GM15510 (cell line): ENCODE data around the gene SMC3.

Experiments
- POLR2A ChIP-seq: IDR thresholded peaks from 3 replicates; pipeline ENCODE4 v1.6.1; 2011; ENCODE audit warnings: borderline replicate concordance; ENCODE audit not compliant: insufficient read length; ENCODE audit errors: extremely low read depth

The SMC3 gene

GRCh38 chr10:110601581-110601980, 34.1 kb downstream of the SMC3 start:
- TF ChIP-seq POLR2A: no peak

GRCh38 chr10:110608087-110608486, 40.6 kb downstream of the SMC3 start:
- TF ChIP-seq POLR2A: no peak

GRCh38 chr10:110609605-110610004, 42.1 kb downstream of the SMC3 start:
- no peak for TF ChIP-seq POLR2A

- no peak for TF ChIP-seq POLR2A
These were observed 42.8 kb downstream of the SMC3 start for GRCh38 chr10:110610308-110610774.

GRCh38 chr10:110612087-110612486, 44.6 kb downstream of the SMC3 start:
- no peak for TF ChIP-seq POLR2A

- no peak for TF ChIP-seq POLR2A
These were observed 45.1 kb downstream of the SMC3 start for GRCh38 chr10:110612629-110613028.

GRCh38 chr10:110613341-110613995, 46.0 kb downstream of the SMC3 start:
- TF ChIP-seq POLR2A: no peak

GRCh38 chr10:110613996-110614495, 46.6 kb downstream of the SMC3 start:
- no peak for TF ChIP-seq POLR2A

- TF ChIP-seq POLR2A: no peak
These were observed 47.7 kb downstream of the SMC3 start for GRCh38 chr10:110615057-110615747.

- TF ChIP-seq POLR2A: no peak
These were observed 49.1 kb downstream of the SMC3 start for GRCh38 chr10:110616493-110617033.

GRCh38 chr10:110617425-110618229, 50.1 kb downstream of the SMC3 start:
- TF ChIP-seq POLR2A: no peak

GRCh38 chr10:110618230-110618610, 50.7 kb downstream of the SMC3 start:
- no peak for TF ChIP-seq POLR2A

- TF ChIP-seq POLR2A: no peak
These were observed 52.3 kb downstream of the SMC3 start for GRCh38 chr10:110619514-110620397.

GRCh38 chr10:110620398-110620719, 52.9 kb downstream of the SMC3 start:
- no peak for TF ChIP-seq POLR2A
